GM12872 (cell line): ENCODE data around the gene ADAM33.

Experiments
- CTCF ChIP-seq: IDR thresholded peaks from 3 replicates; pipeline ENCODE4 v1.5.1; 2011; ENCODE audit warnings: low read depth, mild to moderate bottlenecking, low read length, moderate library complexity; ENCODE audit not compliant: insufficient read depth

Gene ADAM33

DNA sequence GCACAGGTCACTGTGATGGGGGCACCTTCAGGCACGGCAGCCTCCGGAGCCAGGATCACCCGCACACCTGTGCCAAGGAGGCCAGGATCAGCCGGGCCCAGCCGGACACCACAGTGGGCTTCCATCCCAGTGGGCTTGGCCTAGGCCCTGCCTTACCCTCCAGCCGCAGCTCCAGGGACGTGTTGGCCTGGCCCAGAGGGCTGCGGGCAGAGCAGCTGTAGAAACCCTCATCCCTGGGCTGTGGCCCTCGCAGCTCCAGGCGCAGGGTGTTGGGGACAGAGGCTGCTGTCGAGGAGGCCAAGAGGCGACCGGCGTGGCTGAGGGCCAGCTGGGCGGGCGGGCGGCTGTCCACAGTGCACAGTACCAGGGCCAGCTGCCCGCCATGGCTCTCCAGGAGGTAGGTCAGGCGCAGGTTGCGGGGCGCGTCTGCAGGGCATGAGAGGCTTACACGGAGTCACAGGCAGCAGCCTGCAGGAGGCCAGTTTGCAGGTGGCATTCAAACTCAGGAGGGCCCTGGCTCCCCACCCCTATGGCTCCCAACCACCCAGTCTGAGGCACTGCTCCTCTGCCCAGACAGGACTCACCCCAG, 11.0 kb upstream of the ADAM33 start:
- no peak for TF ChIP-seq CTCF

DNA sequence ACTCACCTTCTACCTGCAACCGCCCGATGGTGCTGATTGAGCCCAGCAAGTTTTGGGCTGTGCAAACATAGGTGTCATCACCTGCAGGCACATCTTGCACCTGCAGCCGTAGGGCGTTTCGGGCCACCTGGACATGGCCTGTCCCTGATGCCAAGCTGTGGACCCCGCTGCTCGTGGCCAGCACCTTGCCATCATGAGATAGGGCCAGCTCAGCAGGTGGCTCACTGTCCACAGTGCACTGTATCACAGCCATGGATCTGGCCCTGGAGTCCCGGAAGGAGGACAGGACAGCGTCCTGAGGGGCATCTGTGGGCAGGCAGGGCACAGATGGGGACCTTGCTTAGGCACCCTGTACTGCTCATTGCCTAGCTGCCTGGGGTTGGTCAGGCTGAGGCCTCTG, 10.1 kb upstream of the ADAM33 start:
- no peak for TF ChIP-seq CTCF

GRCh38 chr20:3691306-3691705, 9.5 kb upstream of the ADAM33 start:
- TF ChIP-seq CTCF, result no peak

- no peak for TF ChIP-seq CTCF
Observed at GRCh38 chr20:3690413-3690812, 8.6 kb upstream of the ADAM33 start.

DNA sequence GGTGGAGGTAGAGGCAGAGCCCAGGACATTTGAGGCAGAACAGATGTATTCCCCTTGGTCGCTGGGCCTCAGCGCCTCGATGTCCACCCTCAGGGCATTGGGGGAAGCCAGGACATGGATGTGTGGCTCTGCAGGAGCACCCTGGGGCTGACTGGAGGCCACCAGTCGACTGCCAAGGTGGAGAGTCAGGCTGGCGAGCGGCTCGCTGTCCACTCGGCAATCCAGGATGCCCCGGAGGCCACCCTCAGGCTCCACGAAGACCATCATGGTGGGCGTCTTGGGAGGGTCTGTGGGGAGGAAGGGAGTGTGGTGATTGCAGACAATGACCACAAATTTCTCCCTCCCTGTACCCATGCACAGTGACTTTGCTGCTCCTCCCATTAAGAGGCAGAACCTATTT, 8.2 kb upstream of the ADAM33 start:
- TF ChIP-seq CTCF, result no peak

GRCh38 chr20:3687655-3688054, 5.8 kb upstream of the ADAM33 start:
- no peak for TF ChIP-seq CTCF

- no peak for TF ChIP-seq CTCF
Observed at GRCh38 chr20:3686867-3687321, 5.1 kb upstream of the ADAM33 start.
